A673 (cell line): ENCODE results near the gene CTTNBP2. TPM values are rescaled to one million over a fixed set of nuclear protein-coding genes. Genes with fewer than 3 reads are reported as not detected.

Source experiments
- BruUV-seq: library from RNA; stranded (reverse); fragments of 400-500 nt; replicated peaks from 2 replicates; lab custom pipeline; 2021; lab: Mats Ljungman, UMichigan
- CTCF ChIA-PET: fragments of 300-600 bp; sonication (Branson Sonifier 250); formaldehyde crosslinking; loops from one replicate; lab custom pipeline; 2022; ENCODE audit warnings: antibody characterized with exemption; lab: Charles Lee
- POLR2A ChIA-PET: fragments of 300-600 bp; sonication (Branson Sonifier 250); formaldehyde crosslinking; loops from one replicate; lab custom pipeline; 2022; ENCODE audit warnings: antibody characterized with exemption; ENCODE audit not compliant: low non-redundant PET; lab: Charles Lee
- DNase-seq: peaks from one replicate; pipeline ENCODE4 v3.0.0-alpha.2; 2015; ENCODE audit warnings: low spot score
- H3K27ac ChIP-seq: fragments of 200-600 bp; sonication (generic); 2 replicates; pipeline ENCODE4 v1.5.1; 2016; ENCODE audit warnings: mixed run types, low read depth, mild to moderate bottlenecking, mixed read lengths, antibody characterized with exemption, low read length; ENCODE audit not compliant: poor library complexity, severe bottlenecking
- H3K27me3 ChIP-seq: fragments of 200-600 bp; sonication (generic); replicated peaks from 2 replicates; pipeline ENCODE4 v1.6.1; 2017; ENCODE audit warnings: mixed run types, low read depth, mild to moderate bottlenecking, mixed read lengths, antibody characterized with exemption, low read length; ENCODE audit not compliant: insufficient read depth, poor library complexity
- H3K36me3 ChIP-seq: fragments of 200-600 bp; sonication (generic); 2 replicates; pipeline ENCODE4 v1.6.1; 2016; ENCODE audit warnings: mixed run types, mild to moderate bottlenecking, mixed read lengths, antibody characterized with exemption, low read length; ENCODE audit not compliant: insufficient read depth, poor library complexity, severe bottlenecking
- H3K4me1 ChIP-seq: fragments of 200-600 bp; sonication (generic); 2 replicates; pipeline ENCODE4 v1.6.1; 2017; ENCODE audit warnings: mixed run types, mild to moderate bottlenecking, mixed read lengths, antibody characterized with exemption, low read length; ENCODE audit not compliant: insufficient read depth, poor library complexity, severe bottlenecking
- H3K4me3 ChIP-seq: fragments of 200-600 bp; sonication (generic); 2 replicates; pipeline ENCODE4 v1.5.1; 2016; ENCODE audit warnings: low read depth, mixed run types, mild to moderate bottlenecking, mixed read lengths, low read length; ENCODE audit not compliant: poor library complexity, severe bottlenecking
- H3K9me3 ChIP-seq: fragments of 200-600 bp; sonication (generic); 2 replicates; pipeline ENCODE4 v1.6.1; 2016; ENCODE audit warnings: mixed run types, low read depth, mild to moderate bottlenecking, mixed read lengths, antibody characterized with exemption, low read length; ENCODE audit not compliant: poor library complexity, severe bottlenecking
- EZH2 ChIP-seq: fragments of 200-600 bp; sonication (generic); IDR thresholded peaks from 2 replicates; pipeline ENCODE4 v1.6.1; 2017; ENCODE audit warnings: borderline replicate concordance, low read depth, mild to moderate bottlenecking, mixed read lengths, antibody characterized with exemption, low read length; ENCODE audit not compliant: poor library complexity, severe bottlenecking
- intact Hi-C: fragments of 100-400 bp; cut with micrococcal nuclease; formaldehyde crosslinking; loops from one replicate; pipeline ENCODE4 v1.10.0; 2022; ENCODE audit not compliant: unreplicated experiment
- total RNA-seq: library from RNA; stranded (reverse); gene quantifications from 2 replicates; pipeline ENCODE4 v1.2.3, GENCODE V29; 2021
- TF ChIP-seq, protein P1 (sequence below): fragments of 300-800, 200-600 bp; sonication (generic); conservative IDR thresholded peaks from 2 replicates; pipeline ENCODE4 v1.5.1; 2017; ENCODE audit warnings: low read depth, mild to moderate bottlenecking, antibody characterized with exemption, low read length, moderate library complexity, mixed read lengths

CTTNBP2 gene
- total RNA-seq, 1 experiment from 2014 or later: 21.8 TPM

DNA sequence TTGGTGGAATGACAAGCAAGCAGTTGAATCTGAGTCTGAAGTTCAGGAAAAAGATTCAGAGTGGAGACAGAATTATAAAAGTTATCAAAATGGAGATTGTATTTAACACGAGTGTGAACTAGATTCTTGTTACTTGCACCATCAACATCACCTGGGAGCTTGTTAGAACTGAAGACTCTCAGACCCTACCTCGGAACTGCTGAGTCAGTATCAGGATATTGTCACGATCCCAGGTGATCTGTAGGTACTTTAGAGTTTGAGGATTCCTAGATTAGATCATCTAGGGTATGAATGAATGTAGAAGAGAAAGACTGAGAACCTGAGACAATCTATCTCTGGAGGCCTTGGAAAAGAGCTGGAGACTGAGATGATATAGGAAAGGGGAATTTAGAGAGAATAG lies 194.1 kb downstream of the CTTNBP2 start:
- CTCF ChIA-PET: no interaction called here
- TF ChIP-seq EZH2: no peak
- TF ChIP-seq, protein P1, sequence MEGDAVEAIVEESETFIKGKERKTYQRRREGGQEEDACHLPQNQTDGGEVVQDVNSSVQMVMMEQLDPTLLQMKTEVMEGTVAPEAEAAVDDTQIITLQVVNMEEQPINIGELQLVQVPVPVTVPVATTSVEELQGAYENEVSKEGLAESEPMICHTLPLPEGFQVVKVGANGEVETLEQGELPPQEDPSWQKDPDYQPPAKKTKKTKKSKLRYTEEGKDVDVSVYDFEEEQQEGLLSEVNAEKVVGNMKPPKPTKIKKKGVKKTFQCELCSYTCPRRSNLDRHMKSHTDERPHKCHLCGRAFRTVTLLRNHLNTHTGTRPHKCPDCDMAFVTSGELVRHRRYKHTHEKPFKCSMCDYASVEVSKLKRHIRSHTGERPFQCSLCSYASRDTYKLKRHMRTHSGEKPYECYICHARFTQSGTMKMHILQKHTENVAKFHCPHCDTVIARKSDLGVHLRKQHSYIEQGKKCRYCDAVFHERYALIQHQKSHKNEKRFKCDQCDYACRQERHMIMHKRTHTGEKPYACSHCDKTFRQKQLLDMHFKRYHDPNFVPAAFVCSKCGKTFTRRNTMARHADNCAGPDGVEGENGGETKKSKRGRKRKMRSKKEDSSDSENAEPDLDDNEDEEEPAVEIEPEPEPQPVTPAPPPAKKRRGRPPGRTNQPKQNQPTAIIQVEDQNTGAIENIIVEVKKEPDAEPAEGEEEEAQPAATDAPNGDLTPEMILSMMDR: no peak
- POLR2A ChIA-PET: no interaction called here
- Histone ChIP-seq H3K27me3 (no peaks in the 10 kb centered on the region), H3K4me3 (no peak overlapping the region), H3K36me3 (no peaks in the 10 kb centered on the region), H3K4me1 (no peaks in the 10 kb centered on the region), H3K9me3 (no peaks in the 10 kb centered on the region), H3K27ac (no peak overlapping the region)
- no TSS peak for BruUV-seq
- no peak for DNase-seq
- intact Hi-C loops: no loop called here

DNA sequence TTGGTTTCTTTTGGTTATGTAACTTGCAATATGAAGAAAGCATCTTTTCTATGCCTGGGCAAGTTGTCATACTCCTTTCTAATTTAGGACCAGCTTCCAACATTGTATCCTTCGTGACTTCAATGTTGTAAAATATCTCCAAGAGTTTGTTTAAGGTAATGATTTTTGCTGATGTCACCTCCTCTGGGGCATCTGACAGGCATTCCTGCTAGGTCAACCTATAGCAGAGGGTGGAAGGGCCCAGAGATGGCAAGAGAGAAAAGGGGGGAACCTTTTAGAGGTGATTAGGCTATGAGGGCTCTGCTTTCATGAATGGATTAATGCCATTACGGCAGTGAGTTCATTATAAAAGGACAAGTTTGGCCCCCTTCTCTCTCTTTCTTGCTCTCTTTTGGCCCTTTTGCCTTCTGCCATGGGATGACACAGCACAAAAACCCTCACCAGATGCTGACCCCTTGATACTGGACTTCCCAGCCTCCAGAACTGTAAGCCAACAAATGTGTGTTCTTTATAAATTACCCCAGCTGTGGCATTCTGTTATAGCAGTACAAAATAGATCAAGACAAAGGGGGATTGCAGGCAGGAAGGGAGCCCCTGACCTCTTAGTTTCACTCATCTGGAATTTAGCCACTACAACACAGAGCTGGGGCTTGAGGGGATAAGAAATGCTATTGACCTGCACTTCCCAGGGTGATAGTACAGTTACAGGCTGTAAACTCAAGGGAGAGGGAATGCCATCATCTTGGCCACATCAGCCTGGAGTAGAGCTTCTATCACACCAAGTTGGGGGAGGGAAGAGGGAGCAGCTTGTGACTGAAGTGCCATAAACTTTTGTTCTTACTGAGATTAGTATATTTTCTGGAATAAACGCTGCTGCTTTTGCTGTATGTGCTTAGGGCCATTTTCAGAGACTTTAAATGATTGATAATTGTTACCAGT lies 197.5 kb downstream of the CTTNBP2 start:
- TF ChIP-seq, protein P1: no peak
- no peak for TF ChIP-seq EZH2
- H3K9me3 ChIP-seq: no peaks in the 10 kb centered on the region
- CTCF ChIA-PET: no interaction called here
- no TSS peak for BruUV-seq
- H3K27ac ChIP-seq: no peak overlapping the region
- POLR2A ChIA-PET: no interaction called here
- no peaks in the 10 kb centered on the region for H3K36me3 ChIP-seq
- no peak overlapping the region for H3K4me3 ChIP-seq
- H3K27me3 ChIP-seq: no peaks in the 10 kb centered on the region
- intact Hi-C loops: loop anchor here (2.0 kb wide), 1 partner anchor 217 kb away; no protein-coding TSS in a partner anchor
- no peaks in the 10 kb centered on the region for H3K4me1 ChIP-seq
- DNase-seq: no peak

DNA sequence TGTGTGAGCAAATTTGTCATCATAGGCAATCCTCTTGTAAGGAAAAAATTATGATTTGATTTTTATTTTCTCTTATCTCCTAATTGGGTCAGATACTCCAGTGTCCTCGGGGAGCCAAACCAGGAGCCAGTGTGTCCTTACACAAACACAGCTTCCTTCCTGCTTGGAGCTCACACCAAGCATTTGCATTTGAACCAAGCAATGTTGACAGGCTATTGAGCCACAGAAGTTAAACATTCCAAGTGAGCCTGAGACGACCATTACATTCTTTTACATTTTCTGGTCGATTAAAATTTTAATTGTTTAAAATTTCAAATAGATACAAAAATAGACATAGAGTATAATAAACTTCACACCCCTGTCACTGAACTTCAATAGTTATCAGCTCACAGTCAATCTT lies 198.6 kb downstream of the CTTNBP2 start:
- Histone ChIP-seq H3K9me3 (no peaks in the 10 kb centered on the region), H3K4me3 (no peak overlapping the region), H3K4me1 (no peaks in the 10 kb centered on the region), H3K27me3 (no peaks in the 10 kb centered on the region), H3K36me3 (no peaks in the 10 kb centered on the region), H3K27ac (no peak overlapping the region)
- no TSS peak for BruUV-seq
- TF ChIP-seq EZH2: no peak
- TF ChIP-seq, protein P1: no peak
- no peak for DNase-seq
- ChIA-PET POLR2A (no interaction called here), CTCF (no interaction called here)
- intact Hi-C loops: loop anchor here (2.0 to 5.0 kb wide), 2 partner anchors 216 to 272 kb away; no protein-coding TSS in a partner anchor
